ENCODE data around the gene PSTPIP2.

PSTPIP2 gene

GRCh38 chr18:46019936-46020335 is 52.1 kb downstream of the PSTPIP2 start:
- Mint-ChIP-seq H3K4me1 (no peaks in the 10 kb centered on the region), H3K36me3 (ENCODE audit: low read depth) (no peaks in the 10 kb centered on the region), H3K27me3 (ENCODE audit: low read depth, poor library complexity) (peaks cover 9% of the 10 kb centered on the region), H3K4me3 (no peak overlapping the region), H3K27ac (no peak overlapping the region), H3K9me3 (no peaks in the 10 kb centered on the region)
- no peak for TF ChIP-seq CTCF (IDR thresholded peaks at IDR 0.05)
- DNase-seq: no peak

GRCh38 chr18:46013484-46014189 is 58.4 kb downstream of the PSTPIP2 start:
- H3K9me3 Mint-ChIP-seq: no peaks in the 10 kb centered on the region
- no peak for DNase-seq

GRCh38 chr18:46010676-46011075 is 61.4 kb downstream of the PSTPIP2 start:
- H3K36me3 Mint-ChIP-seq (ENCODE audit: low read depth): peaks cover 5% of the 10 kb centered on the region
- H3K4me1 Mint-ChIP-seq: no peaks in the 10 kb centered on the region
- DNase-seq: no peak
- TF ChIP-seq CTCF (IDR thresholded peaks at IDR 0.05): no peak
- H3K27me3 Mint-ChIP-seq (ENCODE audit: low read depth, poor library complexity): no peaks in the 10 kb centered on the region
- H3K9me3 Mint-ChIP-seq: no peaks in the 10 kb centered on the region
- H3K4me3 Mint-ChIP-seq: no peak overlapping the region
- no peak overlapping the region for H3K27ac Mint-ChIP-seq

More at GRCh38 chr18:46013484-46014189, 58.4 kb downstream of the PSTPIP2 start:
- no peak overlapping the region for H3K27ac Mint-ChIP-seq
- H3K27me3 Mint-ChIP-seq (ENCODE audit: low read depth, poor library complexity): peaks cover 6% of the 10 kb centered on the region
- peaks cover 5% of the 10 kb centered on the region for H3K36me3 Mint-ChIP-seq (ENCODE audit: low read depth)
- TF ChIP-seq CTCF (IDR thresholded peaks at IDR 0.05): no peak
- H3K4me3 Mint-ChIP-seq: no peak overlapping the region
- H3K4me1 Mint-ChIP-seq: no peaks in the 10 kb centered on the region

GRCh38 chr18:46010050-46010449 is 62.0 kb downstream of the PSTPIP2 start:
- H3K27me3 Mint-ChIP-seq (ENCODE audit: low read depth, poor library complexity): no peaks in the 10 kb centered on the region
- no peak overlapping the region for H3K27ac Mint-ChIP-seq
- H3K4me1 Mint-ChIP-seq: no peaks in the 10 kb centered on the region
- no peak for DNase-seq
- H3K4me3 Mint-ChIP-seq: no peak overlapping the region
- no peak for TF ChIP-seq CTCF (IDR thresholded peaks at IDR 0.05)
- peaks cover 5% of the 10 kb centered on the region for H3K36me3 Mint-ChIP-seq (ENCODE audit: low read depth)
- H3K9me3 Mint-ChIP-seq: no peaks in the 10 kb centered on the region

GRCh38 chr18:46009125-46009840 is 62.8 kb downstream of the PSTPIP2 start:
- no peaks in the 10 kb centered on the region for H3K27me3 Mint-ChIP-seq (ENCODE audit: low read depth, poor library complexity)
- H3K36me3 Mint-ChIP-seq (ENCODE audit: low read depth): peaks cover 5% of the 10 kb centered on the region
- no peaks in the 10 kb centered on the region for H3K4me1 Mint-ChIP-seq
- no peak for DNase-seq
- H3K27ac Mint-ChIP-seq: no peak overlapping the region
- no peaks in the 10 kb centered on the region for H3K9me3 Mint-ChIP-seq
- no peak for TF ChIP-seq CTCF (IDR thresholded peaks at IDR 0.05)
- no peak overlapping the region for H3K4me3 Mint-ChIP-seq
